VCaP (cell line): ENCODE results near the gene QSOX1.

Source experiments
- H3K27ac ChIP-seq: fragments of 450-650 bp; 2 replicates; pipeline ENCODE4 v1.5.1; 2017
- TF ChIP-seq, protein P1 (sequence below): fragments of 450-650 bp; conservative IDR thresholded peaks from 2 replicates; pipeline ENCODE4 v1.5.1; 2017; ENCODE audit warnings: mild to moderate bottlenecking, moderate library complexity

QSOX1 gene

DNA sequence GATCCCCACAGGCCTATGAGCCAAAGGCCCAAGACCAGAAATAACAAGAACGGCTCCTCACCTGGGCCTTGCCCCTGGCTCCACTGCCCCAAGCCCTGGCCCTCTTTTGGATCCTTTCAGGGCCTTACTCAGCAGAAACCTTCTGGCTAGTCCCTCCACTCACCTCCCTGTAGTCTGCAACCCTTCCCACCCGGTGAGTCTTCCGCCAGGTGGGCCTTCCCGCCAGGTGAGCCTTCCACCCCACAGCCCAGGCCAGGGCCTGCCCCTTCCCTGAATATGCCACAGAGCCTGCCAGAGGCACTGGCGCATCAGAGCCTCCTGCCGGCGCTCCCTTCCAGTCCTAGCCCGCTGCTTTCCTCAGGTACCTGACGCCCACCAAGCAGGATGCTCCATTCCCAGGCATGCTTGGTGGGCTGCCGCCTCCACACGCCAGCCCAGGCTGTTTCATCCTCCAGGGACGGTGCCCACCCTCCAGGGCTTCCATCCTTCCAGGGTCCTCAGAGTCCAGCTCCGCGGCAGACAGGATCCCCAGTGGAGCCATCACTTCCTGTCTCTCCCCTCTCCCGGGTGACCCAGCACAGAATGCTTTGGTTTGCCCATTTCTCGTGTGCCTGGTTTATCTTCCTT, 96.3 kb downstream of the QSOX1 start:
- TF ChIP-seq, protein P1, sequence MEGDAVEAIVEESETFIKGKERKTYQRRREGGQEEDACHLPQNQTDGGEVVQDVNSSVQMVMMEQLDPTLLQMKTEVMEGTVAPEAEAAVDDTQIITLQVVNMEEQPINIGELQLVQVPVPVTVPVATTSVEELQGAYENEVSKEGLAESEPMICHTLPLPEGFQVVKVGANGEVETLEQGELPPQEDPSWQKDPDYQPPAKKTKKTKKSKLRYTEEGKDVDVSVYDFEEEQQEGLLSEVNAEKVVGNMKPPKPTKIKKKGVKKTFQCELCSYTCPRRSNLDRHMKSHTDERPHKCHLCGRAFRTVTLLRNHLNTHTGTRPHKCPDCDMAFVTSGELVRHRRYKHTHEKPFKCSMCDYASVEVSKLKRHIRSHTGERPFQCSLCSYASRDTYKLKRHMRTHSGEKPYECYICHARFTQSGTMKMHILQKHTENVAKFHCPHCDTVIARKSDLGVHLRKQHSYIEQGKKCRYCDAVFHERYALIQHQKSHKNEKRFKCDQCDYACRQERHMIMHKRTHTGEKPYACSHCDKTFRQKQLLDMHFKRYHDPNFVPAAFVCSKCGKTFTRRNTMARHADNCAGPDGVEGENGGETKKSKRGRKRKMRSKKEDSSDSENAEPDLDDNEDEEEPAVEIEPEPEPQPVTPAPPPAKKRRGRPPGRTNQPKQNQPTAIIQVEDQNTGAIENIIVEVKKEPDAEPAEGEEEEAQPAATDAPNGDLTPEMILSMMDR, result no peak
- H3K27ac ChIP-seq, result no peak overlapping the region

DNA sequence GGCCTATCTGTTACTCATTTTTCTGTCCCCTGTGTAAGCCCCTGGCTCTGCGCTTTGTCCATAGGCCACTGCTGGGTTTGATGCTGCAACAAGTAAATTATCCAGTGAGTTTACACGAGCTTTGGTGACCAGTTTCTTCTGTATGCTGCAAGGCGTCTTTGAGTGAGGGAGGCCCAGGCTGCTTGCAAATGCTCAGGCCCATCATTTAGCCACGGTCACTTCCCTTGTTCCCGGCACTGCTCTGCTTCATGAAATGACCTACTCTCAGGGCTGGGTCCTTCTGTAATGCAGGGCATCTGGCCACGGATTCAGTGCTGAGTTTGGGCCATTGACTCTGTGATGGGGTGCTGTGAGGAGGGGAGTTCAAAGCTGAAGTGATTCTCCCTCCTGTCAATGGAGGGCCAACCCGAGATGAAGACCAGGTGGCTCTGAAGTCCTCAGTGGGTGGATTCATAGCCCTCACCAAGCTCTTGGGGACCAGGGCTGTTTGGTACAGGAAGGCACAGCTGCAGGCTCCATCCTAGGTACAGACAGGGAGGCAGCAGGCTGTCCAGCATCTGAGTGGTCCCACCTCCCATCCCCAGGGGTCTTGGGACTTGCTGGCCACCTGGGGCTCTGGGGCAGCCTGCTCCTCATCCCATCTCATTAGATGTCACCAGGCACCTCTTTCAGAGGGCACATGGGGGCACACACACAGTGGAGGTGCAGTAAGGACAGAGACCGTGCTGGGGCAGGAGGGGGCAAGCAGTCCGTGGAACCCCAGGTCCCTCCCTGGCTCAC, 97.0 kb downstream of the QSOX1 start:
- no peak overlapping the region for H3K27ac ChIP-seq
- TF ChIP-seq, protein P1, result no peak

DNA sequence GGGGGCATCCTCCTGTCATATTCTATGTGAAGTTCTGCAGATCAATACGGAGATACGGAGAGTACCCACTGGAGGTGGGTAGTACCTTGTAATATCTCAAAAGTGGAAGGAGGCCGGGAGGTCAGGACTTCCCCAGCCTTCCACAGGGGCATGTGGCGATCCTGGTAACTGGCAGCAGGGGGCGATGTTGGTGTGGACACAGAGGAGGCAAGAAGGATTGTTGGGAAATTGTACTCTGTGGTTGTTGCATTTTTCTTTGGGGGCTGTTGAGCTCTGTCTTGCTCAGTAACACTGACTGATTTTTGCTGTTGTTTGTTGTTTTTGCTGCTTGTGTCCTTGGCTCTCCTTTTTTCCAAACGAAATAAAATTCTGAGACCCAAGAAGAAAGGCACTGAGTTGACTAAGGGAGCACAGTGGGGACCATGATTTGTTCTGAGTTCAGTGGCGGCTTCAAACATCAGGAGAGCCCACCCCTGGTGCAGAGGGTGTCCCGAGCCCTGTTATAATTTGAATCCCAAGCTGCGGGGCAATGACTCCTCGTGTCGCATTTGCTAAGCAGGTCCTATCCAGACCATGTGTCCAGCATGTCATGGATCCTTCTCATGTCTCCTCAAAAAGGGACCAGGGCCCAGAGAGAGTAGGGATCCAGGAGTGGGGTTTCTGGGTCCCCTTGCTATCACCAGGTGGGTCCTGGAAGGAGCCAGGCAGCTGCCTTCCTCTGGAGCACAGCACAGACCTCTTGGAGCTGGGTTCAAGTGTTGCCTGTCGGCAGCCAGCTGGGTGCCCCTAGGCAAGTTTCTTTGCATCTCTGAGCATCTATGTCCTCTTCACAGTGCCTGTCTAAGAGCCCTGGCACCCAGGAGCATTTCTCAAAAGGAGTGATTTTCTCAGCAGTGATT, 98.2 kb downstream of the QSOX1 start:
- H3K27ac ChIP-seq, result no peak overlapping the region
- TF ChIP-seq, protein P1, result peak; percentile 82
